ENCODE measurements around the gene FUBP1.

Gene FUBP1

DNA sequence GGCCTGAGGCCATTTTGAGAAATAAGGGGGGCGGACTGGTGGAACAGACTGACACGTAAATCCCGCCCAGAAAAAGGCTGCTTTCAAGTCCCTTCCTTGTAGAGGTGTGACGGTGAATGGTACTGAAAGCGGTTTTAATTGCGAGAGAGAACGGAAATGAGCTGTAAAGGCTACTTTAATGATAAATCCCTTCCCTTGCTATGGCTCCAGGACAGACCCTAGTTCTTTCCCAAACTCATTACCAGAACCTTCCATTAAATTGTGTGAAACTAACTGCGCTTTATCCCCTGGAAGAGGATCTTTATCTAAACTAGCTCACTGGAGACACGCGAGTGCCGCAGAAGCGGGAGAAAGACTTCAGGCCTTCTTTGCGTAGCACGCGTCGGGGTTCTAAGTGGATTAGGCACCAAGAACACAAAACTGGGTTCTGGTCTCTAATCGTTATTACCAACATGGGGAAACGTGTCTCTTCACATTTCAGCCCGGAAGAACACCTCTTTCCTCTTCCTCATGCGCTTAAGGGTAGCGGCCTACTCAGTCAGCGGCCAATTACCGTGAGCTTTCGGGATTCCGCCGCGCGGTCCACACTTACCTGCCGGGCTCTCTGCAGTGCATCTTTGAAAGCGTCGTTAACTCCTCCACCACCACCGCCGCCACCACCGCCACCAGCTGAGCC is 441 bp downstream of the FUBP1 start:
- peaks cover 17% of the 10 kb centered on the region for H3K36me3 Mint-ChIP-seq (ENCODE audit: low read depth)
- H3K27ac Mint-ChIP-seq, result no peak overlapping the region
- intact Hi-C loops (cut with micrococcal nuclease), result loop anchor here (2.0 to 5.0 kb wide), 2 partner anchors 134 to 296 kb away; partner anchors contain the start of gene ZZZ3
- no peaks in the 10 kb centered on the region for H3K27me3 Mint-ChIP-seq
- peaks cover 27% of the 10 kb centered on the region for H3K4me1 Mint-ChIP-seq (ENCODE audit: low read depth)
- no peaks in the 10 kb centered on the region for H3K9me3 Mint-ChIP-seq
- H3K4me3 Mint-ChIP-seq, result no peak overlapping the region

DNA sequence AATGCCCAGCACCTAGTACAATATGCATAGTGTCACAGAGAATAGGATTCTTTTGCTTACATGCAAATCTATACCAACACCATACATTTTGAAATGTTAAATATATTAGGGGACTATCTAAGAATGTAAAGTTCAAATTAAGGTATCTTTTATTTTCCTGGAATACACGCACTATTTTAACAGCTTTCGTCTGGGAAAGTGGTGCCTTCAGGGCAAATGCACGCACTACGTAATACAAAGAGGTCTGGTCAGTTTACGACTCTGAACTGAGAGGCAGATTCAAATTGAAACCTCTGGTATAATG is 931 bp downstream of the FUBP1 start:
- Mint-ChIP-seq H3K27me3 (no peaks in the 10 kb centered on the region), H3K4me3 (no peak overlapping the region), H3K9me3 (no peaks in the 10 kb centered on the region), H3K36me3 (ENCODE audit: low read depth) (peaks cover 18% of the 10 kb centered on the region), H3K4me1 (ENCODE audit: low read depth) (peaks cover 27% of the 10 kb centered on the region), H3K27ac (no peak overlapping the region)
- intact Hi-C loops (cut with micrococcal nuclease), result loop anchor here (2.0 to 5.0 kb wide), 2 partner anchors 134 to 295 kb away; partner anchors contain the start of gene ZZZ3

DNA sequence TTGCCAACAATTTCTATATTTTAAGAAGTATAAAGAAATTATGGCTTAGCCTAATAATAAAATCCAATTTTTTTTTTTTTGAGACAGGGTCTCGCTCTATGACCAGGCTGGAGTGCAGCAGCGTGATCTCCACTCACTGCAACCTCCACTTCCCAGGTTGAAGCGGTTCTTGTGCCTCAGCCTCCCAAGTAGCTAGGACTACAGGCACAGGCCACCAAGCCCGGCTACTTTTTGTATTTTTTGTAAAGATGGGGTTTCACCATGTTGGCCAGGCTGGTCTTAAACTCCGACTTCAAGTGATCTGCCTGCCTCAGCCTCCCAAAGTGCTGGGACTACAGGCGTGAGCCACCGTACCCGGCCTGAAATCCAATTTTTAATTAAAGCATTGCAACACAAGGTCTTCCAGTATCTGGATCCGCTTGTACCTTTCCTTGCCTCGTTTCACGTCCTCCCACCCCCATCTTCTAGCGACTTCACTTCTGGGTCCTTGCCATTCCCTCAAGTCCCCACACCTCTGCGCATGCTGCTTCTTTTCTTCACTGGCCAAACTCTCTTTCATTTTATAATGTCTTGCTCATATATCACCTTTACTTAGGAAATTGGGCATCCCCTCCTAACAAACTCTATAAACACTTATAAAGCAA is 2.3 kb downstream of the FUBP1 start:
- H3K9me3 Mint-ChIP-seq, result no peaks in the 10 kb centered on the region
- no peak overlapping the region for H3K4me3 Mint-ChIP-seq
- H3K4me1 Mint-ChIP-seq (ENCODE audit: low read depth), result peaks cover 34% of the 10 kb centered on the region
- H3K36me3 Mint-ChIP-seq (ENCODE audit: low read depth), result peaks cover 25% of the 10 kb centered on the region
- intact Hi-C loops (cut with micrococcal nuclease), result loop anchor here (5.0 kb wide), 1 partner anchor 136 kb away; no protein-coding TSS in a partner anchor
- no peaks in the 10 kb centered on the region for H3K27me3 Mint-ChIP-seq
- peak overlapping the region; percentile 52 for H3K27ac Mint-ChIP-seq

DNA sequence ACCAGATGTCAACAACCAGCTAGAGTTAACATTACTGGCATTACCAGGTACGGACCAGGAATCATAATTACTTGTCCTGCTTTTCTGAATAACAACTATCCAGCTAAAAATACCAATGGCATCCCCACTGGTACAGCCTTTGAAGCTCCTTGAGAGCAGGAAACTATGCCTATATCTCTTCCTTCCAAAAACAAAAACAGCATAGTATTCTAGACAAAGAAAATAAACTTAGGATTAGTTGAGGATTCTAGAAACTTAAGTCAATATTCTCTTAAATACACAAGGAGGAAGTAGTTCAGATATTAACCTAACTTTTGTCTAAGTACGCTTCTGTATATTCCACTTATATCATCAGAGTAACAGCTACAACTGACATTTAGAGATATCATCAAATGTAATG is 3.0 kb downstream of the FUBP1 start:
- H3K36me3 Mint-ChIP-seq (ENCODE audit: low read depth), result peaks cover 22% of the 10 kb centered on the region
- peak overlapping the region; percentile 40 for H3K4me3 Mint-ChIP-seq
- no peaks in the 10 kb centered on the region for H3K27me3 Mint-ChIP-seq
- intact Hi-C loops (cut with micrococcal nuclease), result loop anchor here (5.0 kb wide), 1 partner anchor 136 kb away; no protein-coding TSS in a partner anchor
- H3K27ac Mint-ChIP-seq, result no peak overlapping the region
- peaks cover 34% of the 10 kb centered on the region for H3K4me1 Mint-ChIP-seq (ENCODE audit: low read depth)
- no peaks in the 10 kb centered on the region for H3K9me3 Mint-ChIP-seq

DNA sequence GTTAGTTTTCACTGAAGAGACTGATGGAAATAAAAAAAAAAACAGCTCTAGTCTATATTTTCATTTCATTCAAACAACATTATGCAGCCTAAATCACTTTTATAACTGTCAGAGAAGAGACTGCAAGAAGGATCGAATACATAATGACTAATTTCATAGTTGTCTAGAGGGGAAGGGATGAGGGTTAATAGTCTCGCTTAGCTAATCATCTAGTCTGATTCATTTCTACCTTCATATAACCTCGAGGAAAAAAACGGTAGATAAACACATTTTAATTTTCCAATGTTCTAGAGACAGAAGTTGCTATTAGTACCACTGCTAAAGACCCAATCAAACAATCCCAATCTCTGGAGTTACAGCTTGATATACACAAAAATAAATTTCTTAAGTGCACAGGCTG is 3.5 kb downstream of the FUBP1 start:
- H3K36me3 Mint-ChIP-seq (ENCODE audit: low read depth), result peaks cover 22% of the 10 kb centered on the region

DNA sequence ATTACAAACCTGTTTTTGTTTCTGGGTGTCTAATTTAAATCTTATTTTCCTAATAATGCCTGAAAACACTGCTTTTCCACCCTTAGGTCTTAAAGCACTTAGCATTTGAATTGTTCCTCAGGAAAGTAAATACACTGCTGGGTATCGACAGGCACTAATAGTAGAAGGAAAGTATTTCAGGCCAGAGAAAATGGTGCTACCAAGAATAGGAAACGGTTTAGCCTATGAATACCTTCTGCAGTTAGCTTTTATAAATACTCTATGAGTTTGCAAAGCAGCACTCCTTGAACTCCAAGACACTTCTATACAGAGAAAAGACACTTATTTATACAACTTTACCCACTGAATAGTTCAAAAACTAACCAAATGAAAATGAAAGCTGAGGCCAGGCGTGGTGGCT is 6.8 kb downstream of the FUBP1 start:
- Mint-ChIP-seq H3K27me3 (no peaks in the 10 kb centered on the region), H3K36me3 (ENCODE audit: low read depth) (peaks cover 53% of the 10 kb centered on the region), H3K4me3 (no peak overlapping the region), H3K4me1 (ENCODE audit: low read depth) (peaks cover 28% of the 10 kb centered on the region), H3K27ac (no peak overlapping the region), H3K9me3 (no peaks in the 10 kb centered on the region)
- intact Hi-C loops (cut with micrococcal nuclease), result no loop called here

More for the DNA sequence above, 3.5 kb downstream of the FUBP1 start:
- intact Hi-C loops (cut with micrococcal nuclease), result loop anchor here (5.0 kb wide), 1 partner anchor 137 kb away; no protein-coding TSS in a partner anchor
- no peaks in the 10 kb centered on the region for H3K9me3 Mint-ChIP-seq
- peaks cover 34% of the 10 kb centered on the region for H3K4me1 Mint-ChIP-seq (ENCODE audit: low read depth)
- no peak overlapping the region for H3K4me3 Mint-ChIP-seq
- no peaks in the 10 kb centered on the region for H3K27me3 Mint-ChIP-seq
- no peak overlapping the region for H3K27ac Mint-ChIP-seq

DNA sequence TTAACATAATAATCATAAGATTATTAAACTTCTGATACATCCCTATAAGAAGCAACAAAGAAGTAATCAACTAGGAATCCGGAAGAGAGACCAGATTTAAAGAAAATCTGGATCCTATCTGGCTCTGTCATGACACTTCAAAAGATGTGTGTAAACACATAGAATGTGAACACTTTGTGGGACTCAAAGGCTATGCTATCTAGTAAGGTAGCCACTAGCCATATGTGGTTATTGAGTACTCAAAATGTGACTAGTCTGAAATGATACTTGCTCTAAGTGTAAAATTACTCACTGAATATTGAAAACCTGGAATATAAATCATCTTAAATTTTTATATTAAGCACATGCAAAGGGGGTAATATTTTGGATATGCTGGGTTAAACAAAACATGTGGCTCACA is 8.7 kb downstream of the FUBP1 start:
- no peaks in the 10 kb centered on the region for H3K27me3 Mint-ChIP-seq
- intact Hi-C loops (cut with micrococcal nuclease), result no loop called here
- H3K9me3 Mint-ChIP-seq, result no peaks in the 10 kb centered on the region
- H3K36me3 Mint-ChIP-seq (ENCODE audit: low read depth), result peaks cover 70% of the 10 kb centered on the region
- no peak overlapping the region for H3K4me3 Mint-ChIP-seq
- no peak overlapping the region for H3K27ac Mint-ChIP-seq
- H3K4me1 Mint-ChIP-seq (ENCODE audit: low read depth), result peaks cover 10% of the 10 kb centered on the region

DNA sequence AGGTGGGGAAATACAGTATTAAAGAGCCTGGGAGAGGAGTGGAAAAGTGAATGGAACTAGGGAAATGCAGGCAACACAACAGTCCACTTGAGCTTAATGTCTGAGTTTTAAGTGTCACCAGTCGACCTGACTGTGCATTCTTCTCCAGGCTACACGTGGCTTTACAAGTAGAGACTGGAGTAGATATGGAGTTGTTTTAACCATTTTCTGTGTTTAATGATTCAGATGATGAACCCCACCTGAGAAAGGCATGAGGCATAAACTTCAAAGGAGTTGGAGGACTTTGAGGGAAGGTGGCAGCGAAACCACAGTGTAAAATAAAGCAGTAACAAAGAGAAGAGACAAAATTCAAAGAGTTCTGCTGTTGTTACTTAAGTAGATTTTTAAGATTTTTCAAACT is 12.6 kb downstream of the FUBP1 start:
- Mint-ChIP-seq H3K4me1 (ENCODE audit: low read depth) (no peaks in the 10 kb centered on the region), H3K36me3 (ENCODE audit: low read depth) (peaks cover 84% of the 10 kb centered on the region), H3K4me3 (no peak overlapping the region), H3K27me3 (no peaks in the 10 kb centered on the region), H3K9me3 (no peaks in the 10 kb centered on the region), H3K27ac (no peak overlapping the region)
- intact Hi-C loops (cut with micrococcal nuclease), result loop anchor here (10.0 kb wide), 1 partner anchor 391 kb away; no protein-coding TSS in a partner anchor

DNA sequence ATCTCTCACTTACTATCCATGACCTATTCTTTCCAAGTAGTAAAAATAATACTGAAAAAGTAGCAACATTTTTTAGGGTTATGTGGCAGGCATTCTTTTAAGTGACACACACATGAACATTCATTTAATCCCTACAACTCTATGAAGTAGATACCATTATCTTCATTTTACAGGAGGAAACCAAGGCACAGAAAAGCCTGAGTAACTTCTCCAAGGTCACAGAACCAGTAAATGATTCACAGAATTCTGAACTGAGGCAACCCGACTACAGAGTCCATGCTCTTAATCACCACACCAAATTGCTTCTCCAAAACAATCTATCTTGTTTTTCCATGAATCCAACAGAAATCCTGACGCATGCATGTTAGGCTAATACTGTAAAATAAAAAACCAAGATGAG is 17.5 kb downstream of the FUBP1 start:
- peaks cover 94% of the 10 kb centered on the region for H3K36me3 Mint-ChIP-seq (ENCODE audit: low read depth)
- no peak overlapping the region for H3K27ac Mint-ChIP-seq
- no peaks in the 10 kb centered on the region for H3K27me3 Mint-ChIP-seq
- no peaks in the 10 kb centered on the region for H3K4me1 Mint-ChIP-seq (ENCODE audit: low read depth)
- intact Hi-C loops (cut with micrococcal nuclease), result loop anchor here (5.0 to 10.0 kb wide), 2 partner anchors 239 to 387 kb away; no protein-coding TSS in a partner anchor
- no peak overlapping the region for H3K4me3 Mint-ChIP-seq
- H3K9me3 Mint-ChIP-seq, result no peaks in the 10 kb centered on the region

DNA sequence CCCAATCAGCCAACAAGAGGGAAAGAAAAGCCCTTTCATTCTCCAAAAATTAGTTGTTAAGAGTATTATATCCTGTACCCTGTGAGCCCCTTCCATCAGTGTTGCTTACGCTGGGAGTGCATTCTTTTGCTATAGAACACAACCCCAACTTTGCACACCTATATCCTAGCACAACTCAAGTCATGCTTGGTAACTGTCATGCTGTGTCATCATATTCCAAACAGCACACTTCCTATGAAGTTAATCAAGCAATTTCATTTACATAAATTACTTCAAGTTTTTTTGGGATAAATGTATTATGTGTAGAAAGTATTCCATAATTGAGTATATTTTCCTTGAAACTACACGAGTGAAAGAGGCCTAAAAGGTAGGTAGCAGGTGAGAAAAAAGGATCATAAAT is 20.0 kb downstream of the FUBP1 start:
- intact Hi-C loops (cut with micrococcal nuclease), result loop anchor here (10.0 kb wide), 1 partner anchor 154 kb away; no protein-coding TSS in a partner anchor
- H3K36me3 Mint-ChIP-seq (ENCODE audit: low read depth), result peaks cover 84% of the 10 kb centered on the region
- no peak overlapping the region for H3K4me3 Mint-ChIP-seq
- no peaks in the 10 kb centered on the region for H3K4me1 Mint-ChIP-seq (ENCODE audit: low read depth)
- no peaks in the 10 kb centered on the region for H3K9me3 Mint-ChIP-seq
- no peaks in the 10 kb centered on the region for H3K27me3 Mint-ChIP-seq
- no peak overlapping the region for H3K27ac Mint-ChIP-seq

DNA sequence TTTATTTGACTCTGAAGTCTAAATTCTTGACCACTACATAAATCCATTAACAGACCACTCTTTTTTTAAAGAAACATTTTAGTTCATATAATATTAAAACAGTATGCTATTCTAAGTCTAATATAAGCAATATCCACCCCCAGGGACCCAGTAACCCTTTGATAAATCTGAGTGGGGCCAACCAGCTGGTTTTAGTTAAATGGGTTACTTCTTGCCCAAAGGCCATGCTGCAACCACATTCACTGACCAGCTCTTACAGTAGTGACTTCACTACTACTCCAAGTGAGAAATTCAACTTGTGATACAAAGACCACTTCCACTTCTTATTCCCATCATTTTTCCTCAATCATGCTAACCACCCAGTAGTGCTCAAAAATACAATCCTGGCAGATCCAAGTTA is 20.5 kb downstream of the FUBP1 start:
- no peaks in the 10 kb centered on the region for H3K9me3 Mint-ChIP-seq
- no peak overlapping the region for H3K27ac Mint-ChIP-seq
- no peak overlapping the region for H3K4me3 Mint-ChIP-seq
- H3K27me3 Mint-ChIP-seq, result no peaks in the 10 kb centered on the region
- no peaks in the 10 kb centered on the region for H3K4me1 Mint-ChIP-seq (ENCODE audit: low read depth)
- H3K36me3 Mint-ChIP-seq (ENCODE audit: low read depth), result peaks cover 84% of the 10 kb centered on the region
- intact Hi-C loops (cut with micrococcal nuclease), result loop anchor here (10.0 kb wide), 1 partner anchor 154 kb away; no protein-coding TSS in a partner anchor

DNA sequence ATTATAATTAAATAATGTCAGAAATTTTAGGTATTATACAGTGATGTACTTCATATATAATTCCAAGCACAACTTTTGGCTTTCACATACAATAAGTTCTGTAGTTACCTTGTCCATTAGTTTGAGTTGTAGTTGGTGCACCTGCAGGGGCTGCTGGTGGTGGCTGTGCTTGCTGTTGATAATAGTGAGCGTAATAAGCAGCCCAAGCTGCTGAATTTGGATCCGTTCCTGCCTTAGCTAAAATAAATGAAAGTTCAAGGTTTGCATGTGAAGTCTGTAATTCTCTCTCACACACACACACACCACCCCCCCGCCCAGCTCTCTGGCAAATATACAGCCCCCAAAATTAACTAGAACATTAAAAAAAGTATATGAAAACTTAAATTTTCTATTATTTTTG is 22.4 kb downstream of the FUBP1 start:
- no peaks in the 10 kb centered on the region for H3K9me3 Mint-ChIP-seq
- intact Hi-C loops (cut with micrococcal nuclease), result loop anchor here (10.0 kb wide), 1 partner anchor 152 kb away; no protein-coding TSS in a partner anchor
- peaks cover 6% of the 10 kb centered on the region for H3K4me1 Mint-ChIP-seq (ENCODE audit: low read depth)
- no peak overlapping the region for H3K27ac Mint-ChIP-seq
- H3K27me3 Mint-ChIP-seq, result no peaks in the 10 kb centered on the region
- H3K36me3 Mint-ChIP-seq (ENCODE audit: low read depth), result peaks cover 84% of the 10 kb centered on the region
- no peak overlapping the region for H3K4me3 Mint-ChIP-seq

DNA sequence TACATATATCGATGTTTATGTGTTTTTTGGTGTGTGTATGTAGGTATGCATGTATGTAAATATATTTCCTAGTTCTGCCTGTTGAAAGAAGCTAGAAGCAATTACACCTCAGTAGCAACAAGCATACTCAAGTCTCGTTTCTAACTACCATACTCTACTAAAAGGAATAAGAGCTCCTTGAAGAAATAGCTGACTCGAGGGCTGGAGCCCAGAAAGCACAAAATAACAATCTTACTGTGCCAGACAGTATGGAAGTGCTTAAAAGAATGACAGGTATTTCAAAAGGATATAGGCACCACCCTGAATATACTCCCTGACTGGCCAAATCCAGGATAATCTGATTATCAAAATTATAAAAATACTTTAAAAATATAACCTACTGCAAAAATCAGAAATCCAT is 23.2 kb downstream of the FUBP1 start:
- H3K27me3 Mint-ChIP-seq, result no peaks in the 10 kb centered on the region
- peaks cover 11% of the 10 kb centered on the region for H3K4me1 Mint-ChIP-seq (ENCODE audit: low read depth)
- no peaks in the 10 kb centered on the region for H3K9me3 Mint-ChIP-seq
- H3K27ac Mint-ChIP-seq, result no peak overlapping the region
- intact Hi-C loops (cut with micrococcal nuclease), result loop anchor here (10.0 kb wide), 1 partner anchor 151 kb away; no protein-coding TSS in a partner anchor
- peaks cover 83% of the 10 kb centered on the region for H3K36me3 Mint-ChIP-seq (ENCODE audit: low read depth)
- H3K4me3 Mint-ChIP-seq, result no peak overlapping the region

DNA sequence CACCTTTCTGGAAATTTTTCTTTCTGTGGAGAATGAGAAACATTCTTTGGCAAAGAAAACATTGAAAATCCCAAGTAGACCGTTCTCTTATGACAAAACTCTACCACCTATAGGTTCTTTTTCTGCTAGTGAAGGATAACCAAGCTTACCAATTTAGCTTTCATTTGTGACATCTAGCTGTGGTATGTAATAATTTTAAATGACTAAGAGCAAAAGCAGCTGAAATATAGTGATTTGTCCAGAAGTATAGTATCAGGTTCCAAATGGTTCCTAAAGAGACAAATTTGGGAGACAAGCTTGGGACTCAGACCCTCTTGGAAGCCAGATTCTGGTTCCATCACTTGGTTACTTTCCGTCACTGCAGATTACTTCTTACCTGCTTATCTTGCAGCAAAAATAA is 24.4 kb downstream of the FUBP1 start:
- Mint-ChIP-seq H3K4me3 (no peak overlapping the region), H3K4me1 (ENCODE audit: low read depth) (peaks cover 11% of the 10 kb centered on the region), H3K27ac (no peak overlapping the region), H3K27me3 (no peaks in the 10 kb centered on the region), H3K36me3 (ENCODE audit: low read depth) (peaks cover 80% of the 10 kb centered on the region), H3K9me3 (no peaks in the 10 kb centered on the region)
- intact Hi-C loops (cut with micrococcal nuclease), result loop anchor here (10.0 kb wide), 1 partner anchor 150 kb away; no protein-coding TSS in a partner anchor

All from dendritic cell treated with granulocyte-macrophage colony-stimulating factor and Interleukin-4, amounts not matched to agents 40 ng/mL and 50 ng/mL, for 4 days (primary cell).